GM18526 (cell line): ENCODE measurements around the gene RNF14.

Source experiments
- POLR2A ChIP-seq: IDR thresholded peaks from 3 replicates; pipeline ENCODE4 v1.6.1; 2011; ENCODE audit not compliant: insufficient read length; ENCODE audit errors: extremely low read depth

The RNF14 gene

GRCh38 chr5:141968914-141969608, at the start of gene RNF14:
TSS of gene RNF14 (plus strand) at chr5:141969105. CDS start at chr5:141973589, 4,484 bp downstream.
- TF ChIP-seq POLR2A: peak; percentile 77

- TF ChIP-seq POLR2A: no peak
Observed at GRCh38 chr5:141919218-141920119, 49.4 kb upstream of the RNF14 start.

- no peak for TF ChIP-seq POLR2A
Observed at GRCh38 chr5:141920771-141921170, 48.1 kb upstream of the RNF14 start.

- peak; percentile 84 for TF ChIP-seq POLR2A
Observed at GRCh38 chr5:141923448-141924313, 45.2 kb upstream of the RNF14 start, which contains the start of gene DELE1. TSS of gene DELE1 (plus strand) at chr5:141923871. CDS start at chr5:141923942, 71 bp downstream.

- no peak for TF ChIP-seq POLR2A
Observed at GRCh38 chr5:141926434-141926833, 42.5 kb upstream of the RNF14 start.

- TF ChIP-seq POLR2A: no peak
Observed at GRCh38 chr5:141928051-141928450, 40.9 kb upstream of the RNF14 start.

- TF ChIP-seq POLR2A: no peak
Observed at GRCh38 chr5:141929398-141930058, 39.4 kb upstream of the RNF14 start.

- TF ChIP-seq POLR2A: no peak
Observed at GRCh38 chr5:141931694-141932093, 37.2 kb upstream of the RNF14 start.

GRCh38 chr5:141933151-141933550, 35.8 kb upstream of the RNF14 start:
- no peak for TF ChIP-seq POLR2A

GRCh38 chr5:141934099-141934844, 34.6 kb upstream of the RNF14 start:
- TF ChIP-seq POLR2A: no peak

- no peak for TF ChIP-seq POLR2A
Observed at GRCh38 chr5:141935538-141935937, 33.4 kb upstream of the RNF14 start.

GRCh38 chr5:141940695-141941271, 28.1 kb upstream of the RNF14 start:
- no peak for TF ChIP-seq POLR2A

GRCh38 chr5:141941307-141941706, 27.6 kb upstream of the RNF14 start:
- TF ChIP-seq POLR2A: no peak

- TF ChIP-seq POLR2A: no peak
Observed at GRCh38 chr5:141941779-141942178, 27.1 kb upstream of the RNF14 start.
